HepG2 (cell line): ENCODE results near the gene SMTN. TPM values are rescaled to one million over a fixed set of nuclear protein-coding genes. Genes with fewer than 3 reads are reported as not detected.

Experiments used
- ATAC-seq: fragments of 200-7000 bp; cut with Tn5 transposase; 3 replicates; pipeline ENCODE4 v1.9.1; 2020; ENCODE audit warnings: mild to moderate bottlenecking, moderate library complexity
- BruUV-seq: library from RNA; stranded (reverse); fragments of 400-500 nt; replicated peaks from 2 replicates; lab custom pipeline; 2021; lab: Mats Ljungman, UMichigan
- CTCF ChIA-PET: fragments of 300-600 bp; formaldehyde crosslinking; extraction: SDS; loops from one replicate; lab custom pipeline; 2021; ENCODE audit warnings: low total read pairs, inconsistent platforms, low intra/inter-chr PET ratio; lab: Yijun Ruan, JAX
- POLR2A ChIA-PET: fragments of 350-600 bp; sonication (Branson Sonifier 250); formaldehyde crosslinking; loops from one replicate; lab custom pipeline; 2020; ENCODE audit warnings: antibody characterized with exemption, inconsistent platforms; lab: Yijun Ruan, JAX
- DNase-seq: peaks from one replicate; pipeline ENCODE4 v3.0.0-alpha.2; 2015; ENCODE audit warnings: low spot score
- FAIRE-seq: peaks from 3 replicates; lab custom pipeline; 2011; peaks lifted over from hg19 to GRCh38; lab: Jason Lieb, UNC
- H2AFZ ChIP-seq: one replicate; pipeline ENCODE4 v1.6.1; 2011; ENCODE audit warnings: low read length, inconsistent platforms
- H3K27ac ChIP-seq: fragments of 300-600 bp; 3 replicates; pipeline ENCODE4 v1.8.0; 2011; ENCODE audit warnings: mixed run types, mild to moderate bottlenecking, mixed read lengths, low read length, inconsistent platforms; ENCODE audit not compliant: insufficient read depth; ENCODE audit errors: extremely low read length
- H3K27me3 ChIP-seq, 2 experiments: fragments of 200-600 bp in 1 of 2; 2 replicates in 1 of 2; 3 replicates in 1 of 2; pipeline versions ENCODE4 v1.6.0 to v1.8.0; 2011; ENCODE audit warnings: low read length in 2 of 2, mild to moderate bottlenecking in 2 of 2, moderate library complexity in 2 of 2, inconsistent platforms in 1 of 2; ENCODE audit not compliant: insufficient read depth in 2 of 2, control insufficient read depth in 1 of 2
- H3K36me3 ChIP-seq, 2 experiments: fragments of 200-600 bp in 1 of 2; replicated peaks in 1 of 2; 2 replicates in 1 of 2; 3 replicates in 1 of 2; pipeline versions ENCODE4 v1.5.1 to v1.8.0; 2011; ENCODE audit warnings: low read length in 2 of 2, inconsistent platforms in 1 of 2; ENCODE audit not compliant: insufficient read depth in 2 of 2, control insufficient read depth in 1 of 2
- H3K4me1 ChIP-seq: 2 replicates; pipeline ENCODE4 v1.5.1; 2012; ENCODE audit warnings: low read length, inconsistent platforms; ENCODE audit not compliant: insufficient read depth
- H3K4me2 ChIP-seq: 2 replicates; pipeline ENCODE4 v1.6.0; 2011; ENCODE audit warnings: low read depth, low read length, inconsistent platforms
- H3K4me3 ChIP-seq, 3 experiments: fragments of 200-600 bp in 1 of 3; sonication (generic), shearing (Covaris generic) in 1 of 3; replicated peaks in 1 of 3; 2 replicates each; pipeline ENCODE4 v1.5.1; 2011 to 2016; ENCODE audit warnings: low read length in 3 of 3, inconsistent platforms in 2 of 3, low read depth in 2 of 3, mild to moderate bottlenecking in 2 of 3, control low read depth in 1 of 3, mixed read lengths in 1 of 3; ENCODE audit not compliant: insufficient read depth in 1 of 3
- H3K79me2 ChIP-seq: one replicate; pipeline ENCODE4 v1.6.1; 2011; ENCODE audit warnings: low read length, inconsistent platforms; ENCODE audit not compliant: insufficient read depth
- H3K9ac ChIP-seq: 2 replicates; pipeline ENCODE4 v1.6.0; 2011; ENCODE audit warnings: mild to moderate bottlenecking, low read depth, low read length, inconsistent platforms; ENCODE audit not compliant: insufficient read depth
- H3K9me3 ChIP-seq: 2 replicates; pipeline ENCODE4 v1.5.1; 2012; ENCODE audit warnings: mild to moderate bottlenecking, low read length
- H4K20me1 ChIP-seq: 2 replicates; pipeline ENCODE4 v1.6.0; 2011; ENCODE audit warnings: inconsistent platforms, mild to moderate bottlenecking, low read length, moderate library complexity; ENCODE audit not compliant: insufficient read depth
- ARHGAP35 ChIP-seq: sonication (generic); formaldehyde crosslinking; IDR thresholded peaks from 2 replicates; pipeline ENCODE4 v1.9.0; 2022; ENCODE audit warnings: mild to moderate bottlenecking, inconsistent platforms, moderate library complexity, missing genetic modification reagents, borderline replicate concordance
- ETV5 ChIP-seq: IDR thresholded peaks from 2 replicates; pipeline ENCODE4 v1.6.1; 2018; ENCODE audit warnings: missing biosample characterization, missing genetic modification reagents, inconsistent platforms, borderline replicate concordance
- FOXK1 ChIP-seq: sonication (generic); formaldehyde crosslinking; IDR thresholded peaks from 2 replicates; pipeline ENCODE4 v1.4.0; 2020; ENCODE audit warnings: low read depth, missing genetic modification reagents, borderline replicate concordance
- FOXK2 ChIP-seq: fragments of 450-650 bp; IDR thresholded peaks from 2 replicates; pipeline ENCODE4 v1.6.1; 2016
- GABPB1 ChIP-seq: IDR thresholded peaks from 2 replicates; pipeline ENCODE4 v1.6.1; 2016; ENCODE audit warnings: mild to moderate bottlenecking, missing genetic modification reagents, moderate library complexity, missing compliant biosample characterization
- NFYB ChIP-seq: sonication (generic); formaldehyde crosslinking; IDR thresholded peaks from 2 replicates; pipeline ENCODE4 v1.4.0; 2020; ENCODE audit warnings: missing genetic modification reagents
- NFYC ChIP-seq: IDR thresholded peaks from 2 replicates; pipeline ENCODE4 v1.6.1; 2016; ENCODE audit warnings: missing genetic modification reagents, missing compliant biosample characterization
- PAX8 ChIP-seq: sonication (generic); formaldehyde crosslinking; IDR thresholded peaks from 2 replicates; pipeline ENCODE4 v1.8.0; 2022; ENCODE audit warnings: mild to moderate bottlenecking, missing genetic modification reagents, borderline replicate concordance
- REL ChIP-seq: sonication (generic); formaldehyde crosslinking; conservative IDR thresholded peaks from 2 replicates; pipeline ENCODE4 v1.8.0; 2022; ENCODE audit warnings: mild to moderate bottlenecking, missing genetic modification reagents, moderate library complexity
- RFXAP ChIP-seq: sonication (generic); formaldehyde crosslinking; IDR thresholded peaks from 2 replicates; pipeline ENCODE4 v1.4.0; 2020; ENCODE audit warnings: missing genetic modification reagents, borderline replicate concordance
- SAP130 ChIP-seq: IDR thresholded peaks from 2 replicates; pipeline ENCODE4 v1.6.1; 2016; ENCODE audit warnings: low read depth
- SMC3 ChIP-seq: IDR thresholded peaks from 2 replicates; pipeline ENCODE4 v1.6.1; 2011; ENCODE audit warnings: low read length, improper control_type of control experiment
- TBX3 ChIP-seq: fragments of 450-650 bp; IDR thresholded peaks from 2 replicates; pipeline ENCODE4 v1.6.1; 2017; ENCODE audit warnings: antibody characterized with exemption, mild to moderate bottlenecking, inconsistent platforms, borderline replicate concordance
- ZNF619 ChIP-seq: sonication (generic); formaldehyde crosslinking; IDR thresholded peaks from 2 replicates; pipeline ENCODE4 v1.4.0; 2020; ENCODE audit warnings: mild to moderate bottlenecking, missing genetic modification reagents
- ZSCAN21 ChIP-seq: sonication (generic); formaldehyde crosslinking; IDR thresholded peaks from 2 replicates; pipeline ENCODE4 v1.8.0; 2022; ENCODE audit warnings: mild to moderate bottlenecking, missing genetic modification reagents, moderate library complexity, borderline replicate concordance
- WGBS: methylation state at CpG from one replicate; pipeline ENCODE4 v1.1.6; 2017; ENCODE audit warnings: low lambda C conversion rate; 5-methylcytosine and 5-hydroxymethylcytosine counted together
- in situ Hi-C: cut with HindIII; loops from 2 replicates; pipeline ENCODE4 v1.10.0; 2017; ENCODE audit warnings: low pct_unique_long_range_greater_than_20kb; ENCODE audit not compliant: extremely low pct_ligation_motif_present
- intact Hi-C: fragments of 100-400 bp; cut with micrococcal nuclease; formaldehyde crosslinking; loops from one replicate; pipeline ENCODE4 v1.10.0; 2022; ENCODE audit not compliant: unreplicated experiment
- polyA plus RNA-seq, 8 experiments: library from polyadenylated mRNA; depleted of rRNA in 3 of 8; stranded (reverse) in 7 of 8; unstranded in 1 of 8; fragments of >200 nt; fragmentation: Illumina TruSeq in 4 of 8; extraction: Trizol in 4 of 8; gene quantifications; 2 replicates each; pipeline versions ENCODE4 v1.2.1 to v1.2.3, GENCODE V29; 2011 to 2016; ENCODE audit warnings: low read depth in 4 of 8, missing spikeins in 1 of 8, mixed read lengths in 1 of 8; ENCODE audit not compliant: insufficient read depth in 1 of 8
- total RNA-seq, 5 experiments: library from RNA; depleted of rRNA; stranded (reverse); fragments of >200 nt; fragmentation: Illumina TruSeq; extraction: Trizol; gene quantifications; 2 replicates each; pipeline ENCODE4 v1.2.3, GENCODE V29; 2016; ENCODE audit warnings: low read depth in 1 of 5
- TF ChIP-seq, protein P1 (sequence below): sonication (generic); formaldehyde crosslinking; IDR thresholded peaks from 2 replicates; pipeline ENCODE4 v1.5.0; 2020; ENCODE audit warnings: mild to moderate bottlenecking, missing genetic modification reagents, moderate library complexity
- TF ChIP-seq, protein P2 (sequence below): sonication (generic); formaldehyde crosslinking; IDR thresholded peaks from 2 replicates; pipeline ENCODE4 v1.5.1; 2020; ENCODE audit warnings: mild to moderate bottlenecking, missing genetic modification reagents, moderate library complexity

Gene SMTN
- total and polyA plus RNA-seq, 2 of the 13 experiments (the other 11 are each of a cell fraction or from before 2014, with no cell fraction given) = 14.7 to 26.1 TPM

GRCh38 chr22:31139066-31139465 lies 57.9 kb downstream of the SMTN start (continued):
- no peak for TF ChIP-seq ARHGAP35
- TF ChIP-seq ZSCAN21 (CRISPR knock-in tag) = no peak
- TF ChIP-seq REL = no peak
- no peak for TF ChIP-seq PAX8

- BruUV-seq = no TSS peak
- H3K4me1 ChIP-seq = peaks cover 16% of the 10 kb centered on the region
- peak within 1 kb of the TSS; percentile 26; the same call in 1 of the 2 replicates for H3K4me2 ChIP-seq
- no peak within 1 kb of the TSS for H3K9ac ChIP-seq
- intact Hi-C loops (no loop called here), in situ Hi-C loops (loop anchor here (5.0 to 10.0 kb wide), 2 partner anchors 38 to 175 kb away; partner anchors contain the start of genes MORC2 and TUG1)
- H3K4me3 ChIP-seq = no peak within 1 kb of the TSS
- ChIA-PET POLR2A (interaction anchor here (1.6 kb wide), 1 partner anchor 33 kb away, joined by 4 read pairs; the partner anchor contains the start of gene SELENOM), CTCF (no interaction called here)
- no peak for FAIRE-seq
- H3K27ac ChIP-seq = no peak within 1 kb of the TSS
- peaks cover 6 to 48% of the 10 kb centered on the region in 2 experiments; a peak in 4 of 5 replicates for H3K27me3 ChIP-seq
- no peak within 1 kb of the TSS for H2AFZ ChIP-seq
- no peaks in the 10 kb centered on the region for H3K9me3 ChIP-seq
- 13% methylated on average over 10 of the region's 24 CpGs for WGBS
- H3K79me2 ChIP-seq = no peaks in the 10 kb centered on the region
- no peaks in the 10 kb centered on the region for H3K36me3 ChIP-seq
- peak; percentile 82 for ATAC-seq
- H4K20me1 ChIP-seq = no peaks in the 10 kb centered on the region
- peak; percentile 50 for DNase-seq
- TF ChIP-seq SAP130 (CRISPR knock-in tag) = 0 out of 2 replicates have a peak, but pooled peaks have one; percentile 10
- 0 out of 2 replicates have a peak, but pooled peaks have one; percentile 28 for TF ChIP-seq ETV5 (CRISPR knock-in tag)
- TF ChIP-seq GABPB1 (CRISPR knock-in tag) = peak; percentile 40; the same call in 1 of the 2 replicates
- 0 out of 2 replicates have a peak, but pooled peaks have one; percentile 12 for TF ChIP-seq RFXAP (CRISPR knock-in tag)
- peak; percentile 38; the same call in 1 of the 2 replicates for TF ChIP-seq NFYC
- peak; percentile 49; the same call in 1 of the 2 replicates for TF ChIP-seq NFYB
- TF ChIP-seq, protein P1, sequence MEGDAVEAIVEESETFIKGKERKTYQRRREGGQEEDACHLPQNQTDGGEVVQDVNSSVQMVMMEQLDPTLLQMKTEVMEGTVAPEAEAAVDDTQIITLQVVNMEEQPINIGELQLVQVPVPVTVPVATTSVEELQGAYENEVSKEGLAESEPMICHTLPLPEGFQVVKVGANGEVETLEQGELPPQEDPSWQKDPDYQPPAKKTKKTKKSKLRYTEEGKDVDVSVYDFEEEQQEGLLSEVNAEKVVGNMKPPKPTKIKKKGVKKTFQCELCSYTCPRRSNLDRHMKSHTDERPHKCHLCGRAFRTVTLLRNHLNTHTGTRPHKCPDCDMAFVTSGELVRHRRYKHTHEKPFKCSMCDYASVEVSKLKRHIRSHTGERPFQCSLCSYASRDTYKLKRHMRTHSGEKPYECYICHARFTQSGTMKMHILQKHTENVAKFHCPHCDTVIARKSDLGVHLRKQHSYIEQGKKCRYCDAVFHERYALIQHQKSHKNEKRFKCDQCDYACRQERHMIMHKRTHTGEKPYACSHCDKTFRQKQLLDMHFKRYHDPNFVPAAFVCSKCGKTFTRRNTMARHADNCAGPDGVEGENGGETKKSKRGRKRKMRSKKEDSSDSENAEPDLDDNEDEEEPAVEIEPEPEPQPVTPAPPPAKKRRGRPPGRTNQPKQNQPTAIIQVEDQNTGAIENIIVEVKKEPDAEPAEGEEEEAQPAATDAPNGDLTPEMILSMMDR (CRISPR knock-in tag) = peak; percentile 44; the same call in 1 of the 2 replicates
- TF ChIP-seq SMC3 = no peak
- no peak for TF ChIP-seq FOXK2
- no peak for TF ChIP-seq ZNF619 (CRISPR knock-in tag)
- TF ChIP-seq TBX3 = no peak
- TF ChIP-seq, protein P2, sequence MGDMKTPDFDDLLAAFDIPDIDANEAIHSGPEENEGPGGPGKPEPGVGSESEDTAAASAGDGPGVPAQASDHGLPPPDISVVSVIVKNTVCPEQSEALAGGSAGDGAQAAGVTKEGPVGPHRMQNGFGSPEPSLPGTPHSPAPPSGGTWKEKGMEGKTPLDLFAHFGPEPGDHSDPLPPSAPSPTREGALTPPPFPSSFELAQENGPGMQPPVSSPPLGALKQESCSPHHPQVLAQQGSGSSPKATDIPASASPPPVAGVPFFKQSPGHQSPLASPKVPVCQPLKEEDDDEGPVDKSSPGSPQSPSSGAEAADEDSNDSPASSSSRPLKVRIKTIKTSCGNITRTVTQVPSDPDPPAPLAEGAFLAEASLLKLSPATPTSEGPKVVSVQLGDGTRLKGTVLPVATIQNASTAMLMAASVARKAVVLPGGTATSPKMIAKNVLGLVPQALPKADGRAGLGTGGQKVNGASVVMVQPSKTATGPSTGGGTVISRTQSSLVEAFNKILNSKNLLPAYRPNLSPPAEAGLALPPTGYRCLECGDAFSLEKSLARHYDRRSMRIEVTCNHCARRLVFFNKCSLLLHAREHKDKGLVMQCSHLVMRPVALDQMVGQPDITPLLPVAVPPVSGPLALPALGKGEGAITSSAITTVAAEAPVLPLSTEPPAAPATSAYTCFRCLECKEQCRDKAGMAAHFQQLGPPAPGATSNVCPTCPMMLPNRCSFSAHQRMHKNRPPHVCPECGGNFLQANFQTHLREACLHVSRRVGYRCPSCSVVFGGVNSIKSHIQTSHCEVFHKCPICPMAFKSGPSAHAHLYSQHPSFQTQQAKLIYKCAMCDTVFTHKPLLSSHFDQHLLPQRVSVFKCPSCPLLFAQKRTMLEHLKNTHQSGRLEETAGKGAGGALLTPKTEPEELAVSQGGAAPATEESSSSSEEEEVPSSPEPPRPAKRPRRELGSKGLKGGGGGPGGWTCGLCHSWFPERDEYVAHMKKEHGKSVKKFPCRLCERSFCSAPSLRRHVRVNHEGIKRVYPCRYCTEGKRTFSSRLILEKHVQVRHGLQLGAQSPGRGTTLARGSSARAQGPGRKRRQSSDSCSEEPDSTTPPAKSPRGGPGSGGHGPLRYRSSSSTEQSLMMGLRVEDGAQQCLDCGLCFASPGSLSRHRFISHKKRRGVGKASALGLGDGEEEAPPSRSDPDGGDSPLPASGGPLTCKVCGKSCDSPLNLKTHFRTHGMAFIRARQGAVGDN (CRISPR knock-in tag) = peak; percentile 50
- no peak for TF ChIP-seq FOXK1
Measured at GRCh38 chr22:31139866-31140716, 59.0 kb downstream of the SMTN start, which contains the start of gene PLA2G3. Gene PLA2G3, minus strand, starts transcription at chr22:31140508. Its CDS starts 154 bp downstream, at chr22:31140354.
